ENCODE measurements around the gene HAO1.
A peak's percentile ranks its signal among the peaks of the same experiment; 100 is the strongest.
"Not testable (repeated sequence)": the region's sequence is repeated elsewhere in the genome, so short reads cannot be mapped to it uniquely, and the experiment has no call there.

HAO1 gene

GRCh38 chr20:7940341-7940740 lies at the start of gene HAO1:
Gene HAO1 (minus strand): TSS chr20:7940458. CDS start chr20:7940422, 36 bp downstream.
- no peak for DNase-seq

- DNase-seq = no peak
Observed at GRCh38 chr20:7989379-7989778, 49.1 kb upstream of the HAO1 start.

- no peak for DNase-seq
Observed at GRCh38 chr20:7985916-7986315, 45.7 kb upstream of the HAO1 start.

- DNase-seq = no peak
Observed at GRCh38 chr20:7984192-7984591, 43.9 kb upstream of the HAO1 start.

GRCh38 chr20:7981374-7981773 lies 41.1 kb upstream of the HAO1 start:
- DNase-seq = no peak

GRCh38 chr20:7980332-7981046 lies 40.2 kb upstream of the HAO1 start:
- DNase-seq = peak; percentile 49

- DNase-seq = no peak
Observed at GRCh38 chr20:7977709-7978108, 37.5 kb upstream of the HAO1 start.

- DNase-seq = no peak
Observed at GRCh38 chr20:7975851-7976414, 35.7 kb upstream of the HAO1 start.

- no peak for DNase-seq
Observed at GRCh38 chr20:7974785-7975435, 34.7 kb upstream of the HAO1 start.

GRCh38 chr20:7971536-7972280 lies 31.4 kb upstream of the HAO1 start:
- DNase-seq = no peak

- DNase-seq = no peak
Observed at GRCh38 chr20:7967199-7967844, 27.1 kb upstream of the HAO1 start.

GRCh38 chr20:7966176-7966575 lies 25.9 kb upstream of the HAO1 start:
- DNase-seq = no peak

- DNase-seq = no peak
Observed at GRCh38 chr20:7959484-7959883, 19.2 kb upstream of the HAO1 start.

GRCh38 chr20:7956561-7956960 lies 16.3 kb upstream of the HAO1 start:
- not testable (repeated sequence) for DNase-seq

- DNase-seq = no peak
Observed at GRCh38 chr20:7950387-7950786, 10.1 kb upstream of the HAO1 start.

- DNase-seq = no peak
Observed at GRCh38 chr20:7943891-7944290, 3.6 kb upstream of the HAO1 start.

- DNase-seq = no peak
Observed at GRCh38 chr20:7939663-7940062, 595 bp downstream of the HAO1 start.

GRCh38 chr20:7938058-7938457 lies 2.2 kb downstream of the HAO1 start:
- no peak for DNase-seq

GRCh38 chr20:7937328-7937727 lies 2.9 kb downstream of the HAO1 start:
- DNase-seq = no peak

- DNase-seq = no peak
Observed at GRCh38 chr20:7935027-7935551, 5.2 kb downstream of the HAO1 start.

- no peak for DNase-seq
Observed at GRCh38 chr20:7933346-7933745, 6.9 kb downstream of the HAO1 start.

- no peak for DNase-seq
Observed at GRCh38 chr20:7930343-7930742, 9.9 kb downstream of the HAO1 start.

GRCh38 chr20:7926767-7927166 lies 13.5 kb downstream of the HAO1 start:
- no peak for DNase-seq
